ENCODE data around the gene PHLPP1. TPM values are rescaled to one million over a fixed set of nuclear protein-coding genes. Genes with fewer than 3 reads are reported as not detected.

PHLPP1 gene
- total and polyA plus RNA-seq, 2 of the 4 experiments (the other 2 are of a cell fraction): 3.3 to 3.6 TPM

GRCh38 chr18:62763101-62763521 lies 47.8 kb downstream of the PHLPP1 start:
- no peak for ATAC-seq (ENCODE audit: low read depth)
- no peak overlapping the region for H3K27ac ChIP-seq (ENCODE audit: insufficient read depth, low read length)
- intact Hi-C loops (cut with micrococcal nuclease): no loop called here

More at GRCh38 chr18:62763101-62763521, 47.8 kb downstream of the PHLPP1 start:
- H3K4ac ChIP-seq (ENCODE audit: low read depth, low read length): no peak overlapping the region
- no peaks in the 10 kb centered on the region for H3K27me3 ChIP-seq (ENCODE audit: control insufficient read depth, insufficient read depth, low read length)
- DNase-seq: no peak
- CTCF ChIA-PET: no interaction called here
- no peak overlapping the region for H2AFZ ChIP-seq (replicated peaks; ENCODE audit: low read length, poor library complexity)
- no peak overlapping the region for H3K9ac ChIP-seq (ENCODE audit: low read depth, low read length)
- H4K91ac ChIP-seq (ENCODE audit: insufficient read depth, low read depth, low read length): no peak overlapping the region
- in situ Hi-C loops (cut with MboI; ENCODE audit: low sequenced_read_pairs): no loop called here
- H3K79me1 ChIP-seq (ENCODE audit: low read depth in 1 of 2, low read length in 2 of 2): peaks cover 22% of the 10 kb centered on the region in 2 experiments
- peaks cover 4% of the 10 kb centered on the region; the same call in 1 of the 2 replicates for H3K4me1 ChIP-seq (ENCODE audit: control insufficient read depth, insufficient read depth, low read length)
- H2AK5ac ChIP-seq (ENCODE audit: low read depth, low read length): no peak overlapping the region
- H3K4me2 ChIP-seq (ENCODE audit: low read depth, low read length): no peak overlapping the region
- no peak overlapping the region for H2BK15ac ChIP-seq (ENCODE audit: low read depth, low read length)
- H3K23ac ChIP-seq (ENCODE audit: low read depth, low read length): no peak overlapping the region
- H3K9me1 ChIP-seq (ENCODE audit: insufficient read depth, low read length): peaks cover 5% of the 10 kb centered on the region; the same call in 1 of the 2 replicates
- H4K8ac ChIP-seq (ENCODE audit: low read depth in 2 of 2, low read length in 2 of 2): no peak overlapping the region
- H3K18ac ChIP-seq (ENCODE audit: low read depth, low read length): no peak overlapping the region
- no peak overlapping the region for H2BK20ac ChIP-seq (ENCODE audit: low read depth, low read length)
- no peak for TF ChIP-seq BHLHE40 (IDR thresholded peaks at IDR 0.05; ENCODE audit: low read depth, low read length)
- TF ChIP-seq USF2 (IDR thresholded peaks at IDR 0.05; ENCODE audit: low read depth, low read length): no peak
- TF ChIP-seq CEBPB (IDR thresholded peaks at IDR 0.05; ENCODE audit: low read depth, low read length): no peak
- TF ChIP-seq RAD21 (IDR thresholded peaks at IDR 0.05; ENCODE audit: low read length): no peak
- no peak for TF ChIP-seq CHD1 (IDR thresholded peaks at IDR 0.05; ENCODE audit: low read depth, low read length)
- no peak for TF ChIP-seq MAFK (IDR thresholded peaks at IDR 0.05; ENCODE audit: low read depth, low read length)
- POLR2A ChIA-PET (ENCODE audit: unreplicated experiment): no interaction called here
- no peak overlapping the region for H3K56ac ChIP-seq (ENCODE audit: extremely low read depth, insufficient read depth, low read length)
- no peaks in the 10 kb centered on the region for H3K36me3 ChIP-seq (ENCODE audit: control insufficient read depth, insufficient read depth, low read length)
- BruUV-seq (replicated peaks): no TSS peak
- H3K14ac ChIP-seq (replicated peaks; ENCODE audit: low read depth, low read length): no peak overlapping the region
- H2BK5ac ChIP-seq (ENCODE audit: low read depth, low read length, poor library complexity, severe bottlenecking): no peak overlapping the region
- no peak overlapping the region for H4K5ac ChIP-seq (ENCODE audit: low read depth, low read length)
- H2BK120ac ChIP-seq (ENCODE audit: low read depth, low read length): no peak overlapping the region
- dilution Hi-C loops (cut with HindIII; ENCODE audit: low sequenced_read_pairs, unreplicated experiment): no loop called here
- H3K9me3 ChIP-seq (ENCODE audit: control insufficient read depth, insufficient read depth, low read length): no peaks in the 10 kb centered on the region
- H4K20me1 ChIP-seq (ENCODE audit: insufficient read depth, low read length): no peaks in the 10 kb centered on the region
- WGBS, 2 experiments (ENCODE audit: extremely low coverage in 2 of 2, insufficient read length in 1 of 2): 73% methylated on average over 3 of the region's 7 CpGs; no CpG with 5 or more reads in 1 of the 2 experiments
- no peak overlapping the region for H3K4me3 ChIP-seq (ENCODE audit: insufficient read depth, low read depth, low read length)
- H2AK9ac ChIP-seq (replicated peaks; ENCODE audit: low read depth, low read length, poor library complexity): no peak overlapping the region

Data from IMR-90 (cell line).